Measurements from ENCODE around the gene HSPB9. TPM values are rescaled to one million over a fixed set of nuclear protein-coding genes. Genes with fewer than 3 reads are reported as not detected.
A peak's percentile ranks its signal among the peaks of the same experiment; 100 is the strongest.

The HSPB9 gene
- total and polyA plus RNA-seq, 9 of the 15 experiments (the other 6 are each of a cell fraction or from before 2014, with no cell fraction given) = 0.04 to 0.16 (median 0.08) TPM; not detected in 3

GRCh38 chr17:42163113-42163512 is 40.5 kb downstream of the HSPB9 start (continued):
- TF ChIP-seq, protein P1, sequence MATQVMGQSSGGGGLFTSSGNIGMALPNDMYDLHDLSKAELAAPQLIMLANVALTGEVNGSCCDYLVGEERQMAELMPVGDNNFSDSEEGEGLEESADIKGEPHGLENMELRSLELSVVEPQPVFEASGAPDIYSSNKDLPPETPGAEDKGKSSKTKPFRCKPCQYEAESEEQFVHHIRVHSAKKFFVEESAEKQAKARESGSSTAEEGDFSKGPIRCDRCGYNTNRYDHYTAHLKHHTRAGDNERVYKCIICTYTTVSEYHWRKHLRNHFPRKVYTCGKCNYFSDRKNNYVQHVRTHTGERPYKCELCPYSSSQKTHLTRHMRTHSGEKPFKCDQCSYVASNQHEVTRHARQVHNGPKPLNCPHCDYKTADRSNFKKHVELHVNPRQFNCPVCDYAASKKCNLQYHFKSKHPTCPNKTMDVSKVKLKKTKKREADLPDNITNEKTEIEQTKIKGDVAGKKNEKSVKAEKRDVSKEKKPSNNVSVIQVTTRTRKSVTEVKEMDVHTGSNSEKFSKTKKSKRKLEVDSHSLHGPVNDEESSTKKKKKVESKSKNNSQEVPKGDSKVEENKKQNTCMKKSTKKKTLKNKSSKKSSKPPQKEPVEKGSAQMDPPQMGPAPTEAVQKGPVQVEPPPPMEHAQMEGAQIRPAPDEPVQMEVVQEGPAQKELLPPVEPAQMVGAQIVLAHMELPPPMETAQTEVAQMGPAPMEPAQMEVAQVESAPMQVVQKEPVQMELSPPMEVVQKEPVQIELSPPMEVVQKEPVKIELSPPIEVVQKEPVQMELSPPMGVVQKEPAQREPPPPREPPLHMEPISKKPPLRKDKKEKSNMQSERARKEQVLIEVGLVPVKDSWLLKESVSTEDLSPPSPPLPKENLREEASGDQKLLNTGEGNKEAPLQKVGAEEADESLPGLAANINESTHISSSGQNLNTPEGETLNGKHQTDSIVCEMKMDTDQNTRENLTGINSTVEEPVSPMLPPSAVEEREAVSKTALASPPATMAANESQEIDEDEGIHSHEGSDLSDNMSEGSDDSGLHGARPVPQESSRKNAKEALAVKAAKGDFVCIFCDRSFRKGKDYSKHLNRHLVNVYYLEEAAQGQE (IDR thresholded peaks at IDR 0.05; ENCODE audit: borderline replicate concordance) = 0 out of 2 replicates have a peak, but pooled peaks have one; percentile 6
- TF ChIP-seq, protein P1 (CRISPR knock-in tag; IDR thresholded peaks at IDR 0.05; ENCODE audit: low read depth) = no peak
- TF ChIP-seq ZNF584 (CRISPR knock-in tag; IDR thresholded peaks at IDR 0.05; ENCODE audit: low read depth) (no peak), ESRRB (CRISPR knock-in tag; IDR thresholded peaks at IDR 0.05; ENCODE audit: borderline replicate concordance) (no peak), TFAP4 (CRISPR knock-in tag; IDR thresholded peaks at IDR 0.05; ENCODE audit: borderline replicate concordance) (peak; percentile 46; the same call in 1 of the 2 replicates), CHCHD3 (CRISPR knock-in tag; IDR thresholded peaks at IDR 0.05) (no peak), SREBF1 (IDR thresholded peaks at IDR 0.05; ENCODE audit: borderline replicate concordance, low read depth, low read length) (no peak), TAF9B (IDR thresholded peaks at IDR 0.05; ENCODE audit: partially characterized antibody) (no peak), ZBTB7A (IDR thresholded peaks at IDR 0.05; ENCODE audit: borderline replicate concordance, control insufficient read depth, low read depth, low read length) (no peak), ZNF77 (CRISPR knock-in tag; IDR thresholded peaks at IDR 0.05) (no peak), ARID3A (IDR thresholded peaks at IDR 0.05; ENCODE audit: borderline replicate concordance, low read depth, low read length) (no peak), ZBED1 (IDR thresholded peaks at IDR 0.05) (no peak), ZNF24 (IDR thresholded peaks at IDR 0.05) (no peak), CTCFL (IDR thresholded peaks at IDR 0.05; ENCODE audit: borderline replicate concordance, insufficient read depth, low read depth, low read length, poor library complexity, severe bottlenecking) (peak; percentile 54), MEIS2 (IDR thresholded peaks at IDR 0.05; ENCODE audit: partially characterized antibody) (no peak), ZNF41 (CRISPR knock-in tag; conservative IDR thresholded peaks at IDR 0.05) (no peak)
